HepG2 (cell line): ENCODE data around the gene WDR59. TPM values are rescaled to one million over a fixed set of nuclear protein-coding genes. Genes with fewer than 3 reads are reported as not detected.

Source experiments
- ARNTL ChIP-seq: sonication (generic); formaldehyde crosslinking; IDR thresholded peaks from 2 replicates; pipeline ENCODE4 v1.4.0; 2020; ENCODE audit warnings: mild to moderate bottlenecking, missing genetic modification reagents
- ATF7-NPFF ChIP-seq: sonication (generic); formaldehyde crosslinking; IDR thresholded peaks from 2 replicates; pipeline ENCODE4 v1.8.1; 2023; ENCODE audit warnings: mild to moderate bottlenecking, low read depth, missing genetic modification reagents, moderate library complexity
- HDAC6 ChIP-seq: fragments of 200-600 bp; sonication (generic); IDR thresholded peaks from 2 replicates; pipeline ENCODE4 v1.7.0; 2017; ENCODE audit warnings: mild to moderate bottlenecking, antibody characterized with exemption, low read length, low read depth
- HOXA5 ChIP-seq: sonication (generic); formaldehyde crosslinking; IDR thresholded peaks from 2 replicates; pipeline ENCODE4 v1.4.0; 2020; ENCODE audit warnings: missing genetic modification reagents
- MATR3 ChIP-seq: sonication (generic); formaldehyde crosslinking; IDR thresholded peaks from 2 replicates; pipeline ENCODE4 v1.4.0; 2020; ENCODE audit warnings: missing genetic modification reagents
- MBD4 ChIP-seq: IDR thresholded peaks from 2 replicates; pipeline ENCODE4 v1.6.1; 2012; ENCODE audit warnings: low read length, inconsistent platforms, borderline replicate concordance
- POGK ChIP-seq: sonication (generic); formaldehyde crosslinking; conservative IDR thresholded peaks from 2 replicates; pipeline ENCODE4 v1.8.0; 2022; ENCODE audit warnings: mild to moderate bottlenecking, moderate library complexity, missing genetic modification reagents
- REPIN1 ChIP-seq: sonication (generic); formaldehyde crosslinking; IDR thresholded peaks from 2 replicates; pipeline ENCODE4 v1.8.0; 2022; ENCODE audit warnings: missing genetic modification reagents, low read depth, mild to moderate bottlenecking, borderline replicate concordance
- RFX3 ChIP-seq: IDR thresholded peaks from 2 replicates; pipeline ENCODE4 v1.6.1; 2016; ENCODE audit warnings: missing biosample characterization, missing genetic modification reagents
- SIX4 ChIP-seq: sonication (generic); formaldehyde crosslinking; IDR thresholded peaks from 2 replicates; pipeline ENCODE4 v1.4.0; 2020; ENCODE audit warnings: missing genetic modification reagents
- SKI ChIP-seq: fragments of 450-650 bp; IDR thresholded peaks from one replicate; pipeline ENCODE4 v1.6.1; 2018; ENCODE audit warnings: mild to moderate bottlenecking; ENCODE audit not compliant: partially characterized antibody
- SNRNP70 ChIP-seq: fragments of 200-400 bp; formaldehyde crosslinking; IDR thresholded peaks from 2 replicates; pipeline ENCODE4 v1.6.1; 2017; ENCODE audit warnings: mild to moderate bottlenecking, low read depth, low read length, moderate library complexity
- SRY ChIP-seq: sonication (generic); formaldehyde crosslinking; IDR thresholded peaks from 2 replicates; pipeline ENCODE4 v1.8.0; 2022; ENCODE audit warnings: mild to moderate bottlenecking, missing genetic modification reagents
- ZBTB8A ChIP-seq: sonication (generic); formaldehyde crosslinking; IDR thresholded peaks from 2 replicates; pipeline ENCODE4 v1.4.0; 2020; ENCODE audit warnings: mild to moderate bottlenecking, low read depth, missing genetic modification reagents, borderline replicate concordance
- ZNF251 ChIP-seq: sonication (generic); formaldehyde crosslinking; IDR thresholded peaks from 2 replicates; pipeline ENCODE4 v1.9.0; 2021; ENCODE audit warnings: mild to moderate bottlenecking, missing genetic modification reagents
- ZNF567 ChIP-seq: sonication (generic); formaldehyde crosslinking; IDR thresholded peaks from 2 replicates; pipeline ENCODE4 v1.8.1; 2023; ENCODE audit warnings: mild to moderate bottlenecking, missing genetic modification reagents, borderline replicate concordance
- ZNF574 ChIP-seq: sonication (generic); formaldehyde crosslinking; IDR thresholded peaks from 2 replicates; pipeline ENCODE4 v1.4.0; 2020; ENCODE audit warnings: missing genetic modification reagents
- ZNF598 ChIP-seq: sonication (generic); formaldehyde crosslinking; IDR thresholded peaks from 2 replicates; pipeline ENCODE4 v1.5.1; 2020; ENCODE audit warnings: mild to moderate bottlenecking, missing genetic modification reagents, borderline replicate concordance
- ZNF83 ChIP-seq: sonication (generic); formaldehyde crosslinking; IDR thresholded peaks from 2 replicates; pipeline ENCODE4 v1.4.0; 2020; ENCODE audit warnings: missing genetic modification reagents, mild to moderate bottlenecking, borderline replicate concordance
- polyA plus RNA-seq, 8 experiments: library from polyadenylated mRNA; depleted of rRNA in 3 of 8; stranded (reverse) in 7 of 8; unstranded in 1 of 8; fragments of >200 nt; fragmentation: Illumina TruSeq in 4 of 8; extraction: Trizol in 4 of 8; gene quantifications; 2 replicates each; pipeline versions ENCODE4 v1.2.1 to v1.2.3, GENCODE V29; 2011 to 2016; ENCODE audit warnings: low read depth in 4 of 8, missing spikeins in 1 of 8, mixed read lengths in 1 of 8; ENCODE audit not compliant: insufficient read depth in 1 of 8
- total RNA-seq, 5 experiments: library from RNA; depleted of rRNA; stranded (reverse); fragments of >200 nt; fragmentation: Illumina TruSeq; extraction: Trizol; gene quantifications; 2 replicates each; pipeline ENCODE4 v1.2.3, GENCODE V29; 2016; ENCODE audit warnings: low read depth in 1 of 5
- TF ChIP-seq, protein P1 (sequence below): sonication (generic); formaldehyde crosslinking; IDR thresholded peaks from 2 replicates; pipeline ENCODE4 v1.5.1; 2020; ENCODE audit warnings: missing genetic modification reagents, mild to moderate bottlenecking, borderline replicate concordance
- TF ChIP-seq, protein P2 (sequence below): sonication (generic); formaldehyde crosslinking; IDR thresholded peaks from 2 replicates; pipeline ENCODE4 v1.5.0; 2020; ENCODE audit warnings: mild to moderate bottlenecking, missing genetic modification reagents
- TF ChIP-seq, protein P3 (sequence below): IDR thresholded peaks from 2 replicates; pipeline ENCODE4 v1.6.1; 2016; ENCODE audit warnings: low read depth, borderline replicate concordance

WDR59 gene
- total and polyA plus RNA-seq, 2 of the 13 experiments (the other 11 are each of a cell fraction or from before 2014, with no cell fraction given): 65.2 to 306 TPM

GRCh38 chr16:75000481-75001081, 15.7 kb upstream of the WDR59 start (continued):
- no peak for TF ChIP-seq SNRNP70
- no peak for TF ChIP-seq ARNTL (CRISPR knock-in tag)
- TF ChIP-seq POGK (CRISPR knock-in tag): 0 out of 2 replicates have a peak, but pooled peaks have one; percentile 35
- TF ChIP-seq ATF7-NPFF (CRISPR knock-in tag): no peak
- 0 out of 2 replicates have a peak, but pooled peaks have one; percentile 16 for TF ChIP-seq HOXA5 (CRISPR knock-in tag)
- TF ChIP-seq SRY: no peak
- TF ChIP-seq ZNF83 (CRISPR knock-in tag): no peak
- no peak for TF ChIP-seq SIX4 (CRISPR knock-in tag)
- TF ChIP-seq, protein P1, sequence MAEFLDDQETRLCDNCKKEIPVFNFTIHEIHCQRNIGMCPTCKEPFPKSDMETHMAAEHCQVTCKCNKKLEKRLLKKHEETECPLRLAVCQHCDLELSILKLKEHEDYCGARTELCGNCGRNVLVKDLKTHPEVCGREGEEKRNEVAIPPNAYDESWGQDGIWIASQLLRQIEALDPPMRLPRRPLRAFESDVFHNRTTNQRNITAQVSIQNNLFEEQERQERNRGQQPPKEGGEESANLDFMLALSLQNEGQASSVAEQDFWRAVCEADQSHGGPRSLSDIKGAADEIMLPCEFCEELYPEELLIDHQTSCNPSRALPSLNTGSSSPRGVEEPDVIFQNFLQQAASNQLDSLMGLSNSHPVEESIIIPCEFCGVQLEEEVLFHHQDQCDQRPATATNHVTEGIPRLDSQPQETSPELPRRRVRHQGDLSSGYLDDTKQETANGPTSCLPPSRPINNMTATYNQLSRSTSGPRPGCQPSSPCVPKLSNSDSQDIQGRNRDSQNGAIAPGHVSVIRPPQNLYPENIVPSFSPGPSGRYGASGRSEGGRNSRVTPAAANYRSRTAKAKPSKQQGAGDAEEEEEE: no peak
- TF ChIP-seq ZNF567 (CRISPR knock-in tag): no peak
- no peak for TF ChIP-seq ZNF251 (CRISPR knock-in tag)
- no peak for TF ChIP-seq MBD4
- no peak for TF ChIP-seq ZBTB8A (CRISPR knock-in tag)
- TF ChIP-seq HDAC6: no peak
- no peak for TF ChIP-seq SKI
- no peak for TF ChIP-seq REPIN1 (CRISPR knock-in tag)
- no peak for TF ChIP-seq MATR3 (CRISPR knock-in tag)
- TF ChIP-seq, protein P2, sequence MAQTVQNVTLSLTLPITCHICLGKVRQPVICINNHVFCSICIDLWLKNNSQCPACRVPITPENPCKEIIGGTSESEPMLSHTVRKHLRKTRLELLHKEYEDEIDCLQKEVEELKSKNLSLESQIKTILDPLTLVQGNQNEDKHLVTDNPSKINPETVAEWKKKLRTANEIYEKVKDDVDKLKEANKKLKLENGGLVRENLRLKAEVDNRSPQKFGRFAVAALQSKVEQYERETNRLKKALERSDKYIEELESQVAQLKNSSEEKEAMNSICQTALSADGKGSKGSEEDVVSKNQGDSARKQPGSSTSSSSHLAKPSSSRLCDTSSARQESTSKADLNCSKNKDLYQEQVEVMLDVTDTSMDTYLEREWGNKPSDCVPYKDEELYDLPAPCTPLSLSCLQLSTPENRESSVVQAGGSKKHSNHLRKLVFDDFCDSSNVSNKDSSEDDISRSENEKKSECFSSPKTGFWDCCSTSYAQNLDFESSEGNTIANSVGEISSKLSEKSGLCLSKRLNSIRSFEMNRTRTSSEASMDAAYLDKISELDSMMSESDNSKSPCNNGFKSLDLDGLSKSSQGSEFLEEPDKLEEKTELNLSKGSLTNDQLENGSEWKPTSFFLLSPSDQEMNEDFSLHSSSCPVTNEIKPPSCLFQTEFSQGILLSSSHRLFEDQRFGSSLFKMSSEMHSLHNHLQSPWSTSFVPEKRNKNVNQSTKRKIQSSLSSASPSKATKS (CRISPR knock-in tag): no peak
- TF ChIP-seq ZNF574 (CRISPR knock-in tag): no peak; the same call in 1 of the 2 replicates
- peak; percentile 31; the same call in 1 of the 2 replicates for TF ChIP-seq ZNF598
- TF ChIP-seq, protein P3, sequence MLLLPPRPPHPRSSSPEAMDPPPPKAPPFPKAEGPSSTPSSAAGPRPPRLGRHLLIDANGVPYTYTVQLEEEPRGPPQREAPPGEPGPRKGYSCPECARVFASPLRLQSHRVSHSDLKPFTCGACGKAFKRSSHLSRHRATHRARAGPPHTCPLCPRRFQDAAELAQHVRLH (CRISPR knock-in tag): no peak
- no peak for TF ChIP-seq RFX3 (CRISPR knock-in tag)
